Stomach (tissue), 4 donors: ENCODE data around the gene VWA5A.

Experiments
- EP300 ChIP-seq: sonication (generic); formaldehyde crosslinking; IDR thresholded peaks from one replicate; pipeline ENCODE4 v1.6.1; 2017; ENCODE audit warnings: antibody characterized with exemption
- TF ChIP-seq, protein P1 (sequence below), 7 experiments: fragments of 450-650 bp in 4 of 7; fragments of 200-600 bp in 3 of 7; sonication (generic) in 3 of 7; IDR thresholded peaks; one replicate each; pipeline ENCODE4 v1.5.1; 2016 to 2019; ENCODE audit warnings: antibody characterized with exemption in 7 of 7, control low read depth in 2 of 7, mild to moderate bottlenecking in 1 of 7

DNA sequence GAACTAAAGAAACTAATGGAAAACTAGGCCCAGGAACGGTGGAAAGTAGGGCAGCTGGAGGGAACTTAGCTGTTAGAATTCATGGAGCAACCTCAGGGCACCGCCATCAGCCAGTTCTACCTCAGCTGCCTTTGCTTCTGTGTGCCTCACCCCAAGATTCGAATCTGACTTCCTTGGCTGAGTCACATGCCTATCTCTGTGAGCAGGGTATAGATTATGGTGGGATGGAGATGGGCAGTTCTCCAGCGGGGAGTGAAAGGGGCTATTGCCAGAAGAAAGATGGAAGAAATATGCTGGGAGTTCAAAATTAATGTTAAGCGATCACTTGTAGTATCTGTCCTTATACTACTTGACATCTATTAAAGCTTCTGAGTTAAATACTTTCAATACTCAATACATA is 18.9 kb upstream of the VWA5A start:
- TF ChIP-seq, protein P1, sequence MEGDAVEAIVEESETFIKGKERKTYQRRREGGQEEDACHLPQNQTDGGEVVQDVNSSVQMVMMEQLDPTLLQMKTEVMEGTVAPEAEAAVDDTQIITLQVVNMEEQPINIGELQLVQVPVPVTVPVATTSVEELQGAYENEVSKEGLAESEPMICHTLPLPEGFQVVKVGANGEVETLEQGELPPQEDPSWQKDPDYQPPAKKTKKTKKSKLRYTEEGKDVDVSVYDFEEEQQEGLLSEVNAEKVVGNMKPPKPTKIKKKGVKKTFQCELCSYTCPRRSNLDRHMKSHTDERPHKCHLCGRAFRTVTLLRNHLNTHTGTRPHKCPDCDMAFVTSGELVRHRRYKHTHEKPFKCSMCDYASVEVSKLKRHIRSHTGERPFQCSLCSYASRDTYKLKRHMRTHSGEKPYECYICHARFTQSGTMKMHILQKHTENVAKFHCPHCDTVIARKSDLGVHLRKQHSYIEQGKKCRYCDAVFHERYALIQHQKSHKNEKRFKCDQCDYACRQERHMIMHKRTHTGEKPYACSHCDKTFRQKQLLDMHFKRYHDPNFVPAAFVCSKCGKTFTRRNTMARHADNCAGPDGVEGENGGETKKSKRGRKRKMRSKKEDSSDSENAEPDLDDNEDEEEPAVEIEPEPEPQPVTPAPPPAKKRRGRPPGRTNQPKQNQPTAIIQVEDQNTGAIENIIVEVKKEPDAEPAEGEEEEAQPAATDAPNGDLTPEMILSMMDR (IDR thresholded peaks at IDR 0.05), result no peak
- TF ChIP-seq EP300, result no peak
